AG09319 (cell line): ENCODE data around the gene CERS6.

ENCODE experiments used
- DNase-seq: peaks from one replicate; pipeline ENCODE4 v3.0.0-alpha.2; 2010; ENCODE audit warnings: low read depth; ENCODE audit errors: extremely low read depth
- TF ChIP-seq, protein P1 (sequence below): IDR thresholded peaks from 2 replicates; pipeline ENCODE4 v1.5.1; 2011; ENCODE audit warnings: low read depth, mild to moderate bottlenecking, inconsistent platforms, low read length, moderate library complexity

CERS6 gene

DNA sequence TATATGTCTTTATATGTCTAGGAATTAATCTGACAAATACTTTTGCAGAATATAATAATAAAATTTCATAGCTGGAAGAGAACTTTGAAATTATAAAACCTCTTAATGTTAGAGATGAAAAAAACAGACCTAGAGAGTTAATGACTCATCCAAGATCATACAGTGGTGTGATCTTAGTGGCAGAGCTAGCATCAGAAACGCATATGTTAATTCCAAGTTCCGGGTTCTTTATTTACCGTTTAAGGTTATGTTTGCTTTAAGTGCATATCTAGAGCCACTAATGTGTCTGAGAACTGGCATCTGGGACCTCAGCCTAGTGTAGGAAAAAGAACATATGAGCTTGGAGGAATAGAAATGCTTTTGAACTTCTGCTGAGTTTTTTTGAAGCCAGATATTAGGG is 24.3 kb downstream of the CERS6 start:
- no peak for DNase-seq
- TF ChIP-seq, protein P1, sequence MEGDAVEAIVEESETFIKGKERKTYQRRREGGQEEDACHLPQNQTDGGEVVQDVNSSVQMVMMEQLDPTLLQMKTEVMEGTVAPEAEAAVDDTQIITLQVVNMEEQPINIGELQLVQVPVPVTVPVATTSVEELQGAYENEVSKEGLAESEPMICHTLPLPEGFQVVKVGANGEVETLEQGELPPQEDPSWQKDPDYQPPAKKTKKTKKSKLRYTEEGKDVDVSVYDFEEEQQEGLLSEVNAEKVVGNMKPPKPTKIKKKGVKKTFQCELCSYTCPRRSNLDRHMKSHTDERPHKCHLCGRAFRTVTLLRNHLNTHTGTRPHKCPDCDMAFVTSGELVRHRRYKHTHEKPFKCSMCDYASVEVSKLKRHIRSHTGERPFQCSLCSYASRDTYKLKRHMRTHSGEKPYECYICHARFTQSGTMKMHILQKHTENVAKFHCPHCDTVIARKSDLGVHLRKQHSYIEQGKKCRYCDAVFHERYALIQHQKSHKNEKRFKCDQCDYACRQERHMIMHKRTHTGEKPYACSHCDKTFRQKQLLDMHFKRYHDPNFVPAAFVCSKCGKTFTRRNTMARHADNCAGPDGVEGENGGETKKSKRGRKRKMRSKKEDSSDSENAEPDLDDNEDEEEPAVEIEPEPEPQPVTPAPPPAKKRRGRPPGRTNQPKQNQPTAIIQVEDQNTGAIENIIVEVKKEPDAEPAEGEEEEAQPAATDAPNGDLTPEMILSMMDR, result no peak

DNA sequence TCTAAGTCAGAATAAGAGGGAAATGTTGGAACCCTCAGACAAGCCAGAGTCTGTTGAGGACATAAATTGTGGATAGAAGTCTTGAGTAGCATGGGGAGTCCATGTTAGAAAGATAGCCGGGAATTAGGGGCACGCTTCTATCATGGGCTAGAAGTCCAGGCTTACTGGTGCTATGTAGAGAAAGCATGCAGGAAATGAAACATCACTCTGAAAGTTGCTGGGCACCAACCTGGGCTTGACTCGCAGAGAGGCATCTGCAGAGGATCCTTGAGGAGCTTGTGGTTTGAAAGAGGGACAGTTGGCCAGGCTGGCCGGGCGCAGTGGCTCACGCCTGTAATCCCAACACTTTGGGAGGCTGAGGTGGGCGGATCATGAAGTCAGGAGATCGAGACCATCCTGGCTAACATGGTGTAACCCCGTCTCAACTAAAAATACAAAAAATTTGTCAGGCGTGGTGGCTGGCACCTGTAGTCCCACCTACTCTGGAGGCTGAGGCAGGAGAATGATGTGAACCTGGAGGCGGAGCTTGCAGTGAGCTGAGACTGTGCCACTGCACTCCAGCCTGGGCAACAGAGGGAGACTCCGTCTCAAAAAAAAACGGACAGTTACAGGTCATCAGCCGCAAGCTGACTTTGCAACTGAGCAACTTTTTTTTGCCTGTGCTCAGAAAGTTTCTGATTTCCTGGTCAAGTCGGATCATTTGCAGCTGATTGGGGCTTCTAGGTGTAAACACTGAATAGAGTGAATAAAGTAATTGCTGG is 24.9 kb downstream of the CERS6 start:
- no peak for DNase-seq
- TF ChIP-seq, protein P1, result no peak

DNA sequence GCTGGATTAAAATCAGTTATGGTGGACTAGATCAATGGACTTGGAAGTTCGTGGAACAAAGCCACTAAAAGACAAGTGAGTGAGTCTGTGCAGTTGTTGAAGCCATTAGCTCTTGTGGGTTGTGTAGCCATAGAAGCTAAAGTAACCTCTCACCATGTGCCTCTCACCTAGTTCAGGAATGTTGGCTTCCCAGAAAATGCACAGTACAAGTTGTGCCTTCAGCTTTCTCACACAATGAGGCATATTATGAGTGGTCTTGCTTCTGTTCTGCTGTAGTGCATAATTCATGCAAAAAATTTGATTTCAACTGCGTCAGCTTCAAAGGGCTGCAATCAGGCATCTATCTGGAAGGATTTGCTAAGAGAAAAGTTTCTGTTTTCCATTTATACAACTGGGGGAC is 26.2 kb downstream of the CERS6 start:
- no peak for DNase-seq
- TF ChIP-seq, protein P1, result no peak

DNA sequence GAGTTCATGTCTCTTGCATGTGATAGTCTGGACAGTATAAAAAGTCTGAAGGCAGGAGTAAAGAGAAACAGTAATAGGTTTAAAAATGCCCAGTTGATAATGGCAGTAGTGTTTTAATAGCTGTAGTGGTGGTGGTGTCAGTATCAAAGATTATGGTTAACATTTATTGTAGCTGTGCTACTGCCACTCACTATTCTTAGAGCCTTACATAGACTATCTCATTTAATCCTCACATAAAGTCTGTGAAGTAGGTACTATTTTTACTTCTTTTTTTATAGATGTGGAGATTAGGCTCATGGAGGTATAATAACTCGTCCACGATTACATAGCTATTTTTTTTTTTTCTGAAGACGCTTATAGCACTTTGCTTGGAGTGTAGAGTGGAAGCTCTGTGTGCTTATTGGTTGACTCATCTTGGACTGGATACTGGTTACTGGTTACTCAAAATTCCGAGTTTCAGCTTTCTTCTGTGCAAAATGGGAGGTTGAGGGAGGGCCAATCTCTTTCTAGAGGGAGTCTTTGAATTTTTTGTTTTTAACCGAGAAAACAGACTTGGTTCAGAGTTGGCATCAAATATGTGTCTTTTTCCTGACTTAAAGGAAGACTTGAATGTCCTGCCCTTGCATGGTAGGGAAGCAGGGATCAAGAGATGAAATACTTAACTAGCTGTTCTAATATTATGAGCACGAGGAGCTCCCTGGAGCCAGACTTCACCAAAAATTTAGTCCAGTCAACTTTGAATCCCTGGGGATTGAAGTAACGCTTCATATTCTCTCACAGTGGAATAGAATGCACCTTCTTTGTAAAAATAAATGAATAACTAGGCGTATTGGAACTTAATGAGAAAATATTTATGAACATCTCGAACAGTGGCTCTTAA is 27.1 kb downstream of the CERS6 start:
- DNase-seq, result no peak
- TF ChIP-seq, protein P1, result no peak

DNA sequence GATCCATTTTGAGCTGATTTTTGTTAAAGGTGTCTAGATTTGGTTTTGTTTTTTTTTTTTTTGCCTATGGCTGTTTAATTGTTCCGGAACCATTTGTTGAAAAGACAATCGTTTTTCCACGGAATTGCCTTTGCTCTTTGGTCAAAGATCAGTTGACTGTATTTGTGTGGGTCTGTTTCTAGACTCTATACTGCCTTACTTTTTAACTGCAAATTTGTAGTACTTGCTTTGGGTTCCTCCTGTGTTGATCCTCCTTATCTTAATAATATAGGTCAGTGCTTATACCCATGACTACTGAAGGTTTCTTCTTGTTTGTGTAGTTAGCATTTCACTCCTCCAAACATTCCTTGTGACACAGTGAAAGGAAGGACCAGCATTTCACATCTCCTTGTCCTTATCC is 30.4 kb downstream of the CERS6 start:
- no peak for DNase-seq
- TF ChIP-seq, protein P1, result no peak

DNA sequence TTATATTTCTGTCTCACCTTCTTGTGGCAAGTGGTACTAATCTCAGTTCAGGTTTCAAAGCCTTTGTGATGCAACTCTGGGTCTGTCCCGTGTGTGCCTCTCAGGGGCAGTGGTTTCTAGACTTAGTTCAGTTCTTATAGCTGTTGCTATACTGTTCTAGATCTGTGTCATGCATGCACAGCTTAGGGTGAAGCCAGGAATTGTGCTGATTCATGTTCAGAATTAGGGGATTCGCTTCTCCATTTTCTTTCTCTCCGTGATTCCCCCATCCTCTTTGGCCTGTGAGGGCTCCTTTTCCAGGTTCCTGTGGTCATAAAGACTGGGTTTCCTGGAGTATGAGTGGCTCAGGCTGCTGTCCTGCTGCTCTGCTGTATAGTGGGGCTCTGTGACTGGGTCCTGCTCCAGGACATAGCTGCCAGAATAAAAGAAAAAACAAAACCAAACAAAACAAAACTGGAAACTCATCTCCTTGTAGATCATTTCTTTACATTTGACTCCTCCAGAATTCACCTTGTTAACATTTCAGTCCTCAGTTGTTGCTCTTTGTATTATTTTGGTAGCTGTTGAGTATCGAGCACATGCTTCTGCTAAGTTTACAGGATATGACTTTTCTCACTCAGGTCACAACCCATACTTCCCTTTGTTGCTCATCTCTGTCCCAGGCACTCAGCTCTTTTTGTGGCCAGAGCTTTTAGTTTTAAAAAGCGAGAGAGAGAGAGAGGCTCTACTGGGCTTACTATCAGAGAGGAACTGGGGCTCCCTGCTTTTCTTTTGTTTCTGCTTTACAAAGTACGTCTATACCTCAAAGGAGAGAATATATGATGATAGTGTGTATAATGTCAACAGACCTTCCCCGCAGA is 34.2 kb downstream of the CERS6 start:
- no peak for DNase-seq
- TF ChIP-seq, protein P1, result no peak
